HG02973 (cell line): Measurements from ENCODE around the gene JARID2.
"Not testable (repeated sequence)": the region's sequence is repeated elsewhere in the genome, so short reads cannot be mapped to it uniquely, and the experiment has no call there.

ENCODE experiments used
- ATAC-seq: cut with Tn5 transposase; IDR thresholded peaks from one replicate; pipeline ENCODE4 v1.9.1; 2021; ENCODE audit warnings: moderate library complexity; ENCODE audit not compliant: unreplicated experiment

Gene JARID2

DNA sequence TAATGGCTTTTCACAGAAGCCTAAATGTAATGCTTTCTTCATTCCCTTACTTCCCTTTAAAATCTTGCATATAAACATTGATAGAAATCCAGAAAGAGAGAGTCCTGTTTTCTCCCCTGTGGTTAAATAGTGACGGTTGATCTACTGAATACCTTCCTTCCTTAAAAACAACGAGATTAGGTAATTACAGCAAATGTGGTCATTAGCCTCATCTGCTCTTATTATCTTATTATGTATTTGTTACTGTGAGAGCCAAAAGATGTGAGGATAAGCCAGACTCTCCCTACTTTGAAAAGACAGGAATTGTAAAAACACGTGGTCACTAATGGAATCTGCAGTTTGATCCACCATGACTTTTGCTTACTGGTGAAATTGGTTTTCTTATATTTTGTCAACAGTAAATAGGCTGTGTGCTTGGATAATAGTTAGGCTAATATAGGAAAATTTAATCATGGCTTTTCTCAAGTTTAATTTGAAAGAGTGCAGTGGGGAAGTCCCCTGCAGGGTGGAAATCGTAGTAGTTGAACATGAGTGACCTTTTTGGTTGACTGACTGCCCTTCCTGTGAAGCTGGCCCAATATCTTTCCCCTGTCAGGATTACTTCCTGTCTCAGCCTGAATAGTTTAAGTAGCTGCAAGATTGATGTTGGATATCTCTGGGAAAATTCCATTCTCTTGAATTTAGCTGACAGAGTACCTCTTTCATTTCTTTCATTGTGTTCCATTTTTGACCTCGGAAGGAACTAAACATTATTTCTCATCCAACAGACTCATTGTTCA is 62.8 kb downstream of the JARID2 start:
- ATAC-seq = no peak

DNA sequence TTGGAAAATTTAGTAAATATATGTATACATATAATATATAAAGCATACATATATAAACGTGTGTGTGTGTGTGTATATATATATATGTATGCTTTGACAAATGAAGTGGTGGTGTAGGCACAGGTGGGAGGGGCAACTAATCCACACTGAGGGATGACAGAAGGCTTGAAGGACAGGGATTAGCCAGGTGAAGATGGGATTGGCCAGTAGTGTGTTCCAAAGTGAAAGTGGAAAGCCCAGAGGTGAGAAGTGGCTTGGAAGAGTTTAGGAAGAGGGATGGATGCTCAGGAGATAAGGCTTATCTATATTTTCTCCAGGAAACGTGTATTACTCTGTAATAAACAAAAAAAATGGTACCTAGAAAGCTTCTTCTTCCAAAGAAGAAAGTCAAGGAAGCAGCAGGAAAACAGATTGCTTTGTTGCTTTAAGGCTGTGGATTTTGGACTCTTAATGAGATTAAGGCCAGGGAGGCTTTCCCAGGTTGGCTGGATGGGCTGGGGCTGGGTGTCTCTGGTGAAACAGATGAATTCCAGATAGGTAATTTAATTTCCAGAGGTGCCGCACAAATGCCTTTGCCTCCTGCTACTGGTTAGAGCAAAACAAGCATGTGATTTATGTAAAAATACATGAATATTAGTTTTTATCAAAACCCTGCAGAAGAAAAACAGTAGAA is 63.9 kb downstream of the JARID2 start:
- ATAC-seq = no peak

DNA sequence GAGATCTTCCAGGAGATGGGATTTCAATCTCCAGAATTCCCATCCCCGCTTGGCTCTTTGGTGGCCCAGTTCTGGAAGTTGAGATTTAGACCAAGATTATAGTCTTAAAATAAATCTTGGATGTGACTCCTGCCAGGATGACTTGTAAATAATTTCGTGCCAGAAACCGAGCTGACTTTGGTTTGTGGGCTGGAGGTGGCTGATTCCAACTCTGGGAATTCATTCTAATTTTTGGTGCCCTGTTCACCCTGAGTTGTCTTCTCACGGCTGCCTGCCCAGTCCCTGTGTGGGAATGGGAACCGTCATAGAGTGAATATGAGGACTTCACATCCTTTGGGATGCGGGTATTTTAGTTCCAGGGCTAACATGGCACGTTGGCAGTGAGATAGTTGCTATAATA is 64.8 kb downstream of the JARID2 start:
- ATAC-seq = no peak

DNA sequence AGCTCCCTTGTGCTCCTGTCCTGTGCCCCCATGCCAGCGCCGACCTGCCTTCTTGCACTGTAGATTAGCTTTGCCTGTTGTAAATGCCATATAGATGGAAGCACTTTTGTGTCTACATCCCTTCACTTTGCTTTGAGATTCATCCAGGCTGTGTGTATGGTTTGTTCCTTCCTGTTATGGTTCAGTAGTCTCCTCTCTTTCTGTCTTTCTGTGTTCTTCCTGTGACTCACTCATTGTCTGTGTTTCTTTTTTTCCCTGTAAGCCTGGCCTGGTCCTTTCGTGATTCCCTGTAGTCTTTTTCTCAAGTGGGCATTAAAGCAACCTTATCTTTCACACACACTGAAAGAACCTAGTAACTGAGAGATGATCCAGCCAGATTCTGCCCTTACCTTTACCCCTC is 66.6 kb downstream of the JARID2 start:
- ATAC-seq = no peak

DNA sequence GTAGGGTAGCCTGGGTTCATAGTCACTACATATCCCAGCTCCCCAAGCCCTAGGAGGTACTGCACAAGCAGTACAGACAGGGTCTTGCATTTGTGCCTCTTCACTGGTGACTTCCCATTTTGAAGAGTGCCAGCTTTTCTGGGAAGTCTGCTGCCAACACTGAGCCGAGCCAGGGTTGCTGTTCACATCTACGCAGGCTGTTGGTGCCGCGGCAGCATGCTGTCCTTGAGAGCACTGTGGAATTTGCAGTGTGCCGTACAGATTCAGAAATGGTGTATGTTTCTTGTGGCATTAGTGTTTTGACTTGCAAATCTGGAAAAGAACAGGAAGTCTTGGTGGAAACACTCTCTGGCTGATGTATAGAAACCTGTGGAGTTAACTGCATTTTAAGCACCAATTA is 67.5 kb downstream of the JARID2 start:
- ATAC-seq = no peak

DNA sequence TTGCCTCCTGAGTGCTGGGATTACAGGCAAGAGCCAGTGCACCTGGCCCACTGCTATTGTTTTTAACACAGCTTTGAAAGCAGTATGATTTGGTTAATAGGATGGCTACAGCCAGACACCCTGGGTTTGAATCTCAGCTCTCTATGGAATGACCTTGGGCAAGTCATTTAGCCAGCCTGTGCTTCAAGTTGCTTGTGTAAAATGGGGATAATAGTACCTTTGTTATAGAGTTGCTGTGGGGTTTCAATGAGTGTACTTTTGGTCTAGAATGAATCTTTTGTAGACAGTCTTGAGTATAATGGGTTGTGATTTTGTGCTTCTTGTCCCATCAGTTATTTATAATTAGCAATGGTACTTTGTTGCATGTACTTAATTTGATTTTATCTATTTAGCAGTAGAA is 70.9 kb downstream of the JARID2 start:
- no peak for ATAC-seq

DNA sequence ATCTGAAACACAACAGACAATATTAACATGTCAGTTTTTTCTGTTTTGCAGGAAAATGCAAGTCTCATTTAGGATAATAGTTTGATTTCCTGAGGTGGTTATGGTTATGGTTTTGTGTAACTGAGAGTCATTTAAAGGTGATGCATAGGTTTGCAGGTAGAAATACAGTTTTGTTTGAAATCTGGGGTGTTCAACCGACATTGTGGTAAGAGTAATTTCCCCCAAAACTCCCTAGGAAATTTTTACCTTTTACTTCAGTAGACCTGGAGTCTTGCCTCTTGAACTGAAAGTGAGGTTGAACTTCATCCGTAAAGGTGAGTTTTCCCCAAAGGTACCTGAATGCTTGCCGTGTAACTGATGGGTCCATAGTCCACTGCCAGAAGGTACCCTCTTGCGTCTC is 71.4 kb downstream of the JARID2 start:
- no peak for ATAC-seq

DNA sequence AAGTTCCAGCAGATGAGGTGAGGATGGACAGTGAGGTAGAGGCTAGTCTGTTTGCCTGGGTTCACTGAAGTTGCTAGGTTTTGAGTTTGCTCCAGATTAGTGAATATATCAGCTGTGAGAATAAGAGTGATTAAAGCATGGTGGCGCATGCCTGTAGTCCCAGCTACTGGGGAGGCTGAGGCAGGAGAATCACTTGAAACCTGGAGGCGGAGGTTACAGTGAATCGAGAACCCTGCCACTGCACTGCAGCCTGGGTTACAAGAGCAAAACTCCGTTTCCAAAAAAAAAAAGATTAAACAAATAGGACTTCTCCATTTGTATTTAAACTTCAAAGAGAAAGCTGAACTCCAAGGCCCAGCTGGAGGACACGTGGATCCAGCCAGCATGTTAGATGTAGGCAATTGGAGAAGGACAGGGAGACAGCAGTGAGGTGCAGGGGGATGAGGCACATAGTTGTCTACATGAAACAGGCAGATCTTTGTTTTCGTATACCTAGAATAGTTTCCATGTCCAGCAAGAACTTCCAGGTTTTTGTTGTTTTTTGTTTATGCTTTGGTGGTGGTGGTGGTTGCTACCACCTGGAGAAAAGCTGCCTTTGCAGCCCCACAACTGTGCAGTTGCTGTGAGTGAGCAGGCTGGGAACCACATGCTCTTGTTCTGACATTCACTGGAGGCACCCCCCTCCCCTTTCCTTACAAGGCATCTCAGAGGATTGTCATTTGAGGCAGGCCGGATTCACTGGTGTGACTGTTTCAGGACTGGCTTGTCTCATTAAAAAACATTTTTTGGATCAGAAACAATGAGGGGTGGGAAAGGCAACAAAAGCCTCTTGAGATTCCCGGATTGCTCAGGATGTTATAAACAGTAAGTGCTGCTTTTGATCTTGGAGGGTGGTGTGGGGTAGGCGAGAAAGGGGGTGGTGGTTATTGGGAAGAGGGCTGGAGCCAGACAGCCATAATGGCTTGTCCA is 72.3 kb downstream of the JARID2 start:
- ATAC-seq = no peak

DNA sequence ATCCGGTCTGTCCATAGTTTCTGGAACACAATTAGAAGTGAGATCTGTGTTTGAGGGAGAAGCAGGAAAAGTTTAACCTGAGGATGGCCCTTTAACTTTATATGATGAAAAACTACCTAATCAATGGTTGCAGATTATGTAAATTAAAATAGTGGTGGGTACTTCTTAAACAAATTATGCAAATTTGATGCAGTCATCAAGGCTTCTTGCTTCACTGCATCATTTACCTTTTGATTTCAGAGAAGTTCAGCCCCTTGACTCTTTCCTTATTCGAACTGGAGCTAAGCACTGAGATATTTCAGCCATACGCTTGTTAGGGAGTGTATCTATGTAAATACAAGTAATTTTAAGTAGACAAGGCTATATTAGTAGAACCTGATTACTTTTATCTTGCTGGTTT is 73.8 kb downstream of the JARID2 start:
- ATAC-seq = no peak

DNA sequence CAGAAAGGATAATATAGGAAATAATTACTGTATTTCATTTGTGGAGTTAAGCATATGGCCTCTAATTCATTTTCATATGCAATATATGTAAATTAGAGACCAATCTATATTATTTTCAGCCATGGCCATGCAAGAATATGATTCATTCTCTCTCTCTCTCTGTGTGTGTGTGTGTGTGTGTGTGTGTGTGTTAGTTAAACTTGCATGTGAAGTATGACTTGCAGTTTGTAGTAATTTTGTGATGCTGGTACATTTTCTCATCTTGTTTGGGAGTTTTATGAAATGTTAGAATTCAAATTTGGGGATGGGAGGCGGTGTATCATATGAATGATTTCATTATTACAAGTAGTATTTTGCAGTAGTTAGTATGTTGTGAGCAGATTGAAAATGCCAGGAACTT is 74.8 kb downstream of the JARID2 start:
- ATAC-seq = no peak

DNA sequence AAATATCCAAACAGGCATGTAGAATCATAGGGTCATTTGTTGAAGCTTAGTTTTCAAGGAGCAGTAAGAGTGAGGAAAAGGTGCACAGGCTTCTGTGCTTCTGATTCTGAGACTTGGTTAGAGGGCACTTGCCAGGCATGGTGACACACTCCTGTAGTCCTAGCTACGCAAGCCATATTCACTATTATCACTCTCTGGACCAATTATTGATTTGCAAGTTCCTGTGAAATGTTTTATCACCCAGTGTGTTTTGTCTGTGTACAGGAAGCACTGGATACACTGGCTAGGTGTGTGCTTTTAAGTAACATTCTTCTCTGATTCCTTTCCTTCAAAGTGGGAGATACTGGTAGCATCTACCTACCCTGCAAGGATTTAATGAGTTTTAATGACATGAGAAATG is 76.3 kb downstream of the JARID2 start:
- no peak for ATAC-seq

DNA sequence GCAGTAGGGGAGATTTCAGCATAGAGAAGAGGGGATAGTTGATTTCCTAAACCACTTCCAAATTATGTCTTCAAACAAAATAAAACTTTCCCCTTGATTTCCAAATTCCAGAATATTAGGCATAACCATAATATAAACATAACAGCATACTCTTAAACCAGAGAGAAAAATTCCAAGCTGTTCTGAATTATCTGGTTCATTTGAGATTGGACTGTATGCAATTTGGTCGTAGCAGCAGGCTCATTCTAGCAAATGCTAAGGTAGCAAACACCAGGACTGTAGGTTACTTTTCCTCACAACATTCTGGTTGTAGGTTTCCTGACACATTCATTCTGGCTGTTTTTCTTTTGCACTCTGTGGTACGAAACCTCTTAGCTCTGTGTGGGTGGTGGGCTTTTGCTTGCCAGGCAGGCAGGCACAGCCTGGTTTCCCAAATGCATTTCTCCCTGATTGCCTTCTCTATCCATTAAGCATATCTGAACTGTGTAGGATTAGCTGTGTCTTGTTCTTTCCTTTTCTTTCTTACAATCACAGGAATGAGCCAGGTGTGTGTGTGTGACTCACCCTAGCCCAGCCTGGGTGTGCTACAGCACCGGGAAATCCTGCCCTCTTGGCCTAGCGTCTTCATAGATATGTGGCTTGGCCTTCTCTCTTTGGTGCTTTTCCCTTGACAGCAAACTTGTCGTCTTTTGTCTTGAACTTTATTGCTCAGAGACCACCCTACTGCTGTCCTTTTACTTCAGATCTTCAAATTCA is 77.1 kb downstream of the JARID2 start:
- ATAC-seq = no peak

DNA sequence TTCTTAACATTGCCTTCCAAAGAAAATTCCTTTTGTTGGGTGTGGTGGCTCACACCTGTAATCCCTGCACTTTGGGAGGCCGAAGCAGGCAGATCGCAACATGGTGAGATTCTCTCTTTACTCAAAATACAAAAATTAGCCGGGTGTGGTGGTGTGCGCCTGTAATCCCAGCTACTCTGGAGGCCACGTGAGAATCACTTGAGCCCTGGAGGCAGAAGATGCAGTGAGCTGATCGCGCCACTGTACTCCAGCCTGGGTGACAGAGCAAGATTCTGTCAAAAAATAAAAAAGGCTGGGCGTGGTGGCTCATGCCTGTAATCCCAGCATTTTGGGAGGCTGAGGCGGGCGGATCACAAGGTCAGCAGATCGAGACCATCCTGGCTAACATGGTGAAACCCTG is 77.7 kb downstream of the JARID2 start:
- not testable (repeated sequence) for ATAC-seq

DNA sequence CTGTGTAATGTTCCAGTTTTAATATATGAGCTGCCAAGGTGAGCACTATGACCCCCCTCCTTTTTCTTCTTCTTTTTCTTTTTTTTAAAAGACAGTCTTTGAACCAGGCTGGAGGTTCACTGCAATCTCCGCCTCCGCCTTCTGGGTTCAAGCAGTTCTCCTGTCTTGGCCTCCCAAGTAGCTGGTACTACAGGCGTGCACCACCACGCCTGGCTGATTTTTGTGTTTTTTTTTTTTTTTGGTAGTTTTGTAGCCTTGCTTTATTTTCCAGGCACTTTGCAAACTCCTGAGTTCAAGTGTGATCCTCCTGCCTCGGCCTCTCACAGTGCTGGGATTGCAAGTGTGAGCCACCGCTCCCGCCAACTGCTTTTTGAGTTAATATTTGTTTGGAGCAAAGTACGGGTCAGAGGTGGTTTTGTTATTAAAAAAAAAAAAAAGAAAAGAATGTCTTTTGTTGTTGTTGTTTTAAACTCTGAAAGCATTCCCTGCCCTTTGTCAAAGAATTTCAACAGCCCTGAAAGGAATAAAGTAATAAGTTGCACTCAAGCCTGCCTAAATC is 78.6 kb downstream of the JARID2 start:
- no peak for ATAC-seq

DNA sequence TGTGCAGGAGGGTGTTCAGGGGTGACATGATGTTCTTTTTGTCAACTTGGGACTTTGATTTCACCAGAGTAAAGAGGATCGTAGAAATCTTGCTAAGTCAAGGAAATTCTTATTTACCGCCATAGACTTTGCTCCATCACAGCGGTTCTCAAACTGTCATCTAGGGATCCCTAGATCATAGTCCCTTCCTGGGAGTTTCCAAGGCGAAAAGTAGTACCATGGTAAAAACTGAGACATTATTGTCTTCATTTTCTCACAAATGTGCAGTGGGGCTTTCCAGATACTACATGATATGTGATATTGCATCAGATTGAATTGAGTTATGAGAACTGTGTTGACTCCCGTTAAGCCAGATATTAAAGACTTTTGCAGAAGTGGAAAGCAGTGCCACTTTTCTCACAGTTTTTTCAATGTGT is 79.7 kb downstream of the JARID2 start:
- ATAC-seq = no peak

DNA sequence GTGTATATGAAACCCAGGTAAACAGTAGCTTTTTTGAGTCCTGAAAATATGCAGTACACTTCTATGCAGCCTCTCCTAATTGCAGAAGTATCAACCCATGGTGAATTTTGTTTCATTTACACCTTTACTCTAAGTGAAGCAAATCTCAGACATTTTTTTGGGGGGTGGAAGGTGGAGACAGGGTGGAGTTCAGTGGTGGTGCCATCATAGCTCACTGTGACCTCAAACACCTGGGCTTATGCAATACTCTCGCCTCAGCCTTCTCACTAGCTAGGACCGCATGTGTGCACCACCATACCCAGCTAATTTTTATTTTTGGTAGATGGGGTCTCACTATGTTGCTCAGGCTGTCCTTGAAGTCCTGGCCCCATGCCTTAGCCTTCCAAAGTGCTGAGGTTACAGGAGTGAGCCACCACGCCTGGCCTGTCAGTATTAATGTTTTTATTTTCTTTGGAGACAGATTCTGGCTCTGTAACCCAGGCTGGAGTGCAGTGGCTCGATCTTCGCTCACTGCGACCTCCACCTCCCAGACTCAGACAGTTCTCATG is 80.3 kb downstream of the JARID2 start:
- ATAC-seq = no peak

DNA sequence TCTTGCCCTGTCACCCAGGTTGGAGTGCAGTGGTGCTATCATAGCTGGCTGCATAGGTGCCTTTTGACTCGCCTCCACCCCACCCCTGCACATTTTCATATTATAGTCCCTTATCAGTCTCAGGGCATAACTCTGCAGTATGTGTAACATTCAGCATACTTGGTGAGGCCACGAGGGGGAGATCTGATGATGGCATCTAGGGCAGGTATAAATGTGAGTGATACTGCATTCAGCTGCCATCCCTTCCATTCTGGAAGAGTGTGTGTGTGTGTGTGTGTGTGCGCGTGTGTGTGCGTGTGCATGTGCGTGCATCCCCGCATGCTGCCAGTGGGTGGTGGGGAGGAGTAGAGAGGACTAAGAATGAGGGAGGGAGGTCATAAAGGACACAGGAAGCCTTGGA is 81.4 kb downstream of the JARID2 start:
- ATAC-seq = no peak

DNA sequence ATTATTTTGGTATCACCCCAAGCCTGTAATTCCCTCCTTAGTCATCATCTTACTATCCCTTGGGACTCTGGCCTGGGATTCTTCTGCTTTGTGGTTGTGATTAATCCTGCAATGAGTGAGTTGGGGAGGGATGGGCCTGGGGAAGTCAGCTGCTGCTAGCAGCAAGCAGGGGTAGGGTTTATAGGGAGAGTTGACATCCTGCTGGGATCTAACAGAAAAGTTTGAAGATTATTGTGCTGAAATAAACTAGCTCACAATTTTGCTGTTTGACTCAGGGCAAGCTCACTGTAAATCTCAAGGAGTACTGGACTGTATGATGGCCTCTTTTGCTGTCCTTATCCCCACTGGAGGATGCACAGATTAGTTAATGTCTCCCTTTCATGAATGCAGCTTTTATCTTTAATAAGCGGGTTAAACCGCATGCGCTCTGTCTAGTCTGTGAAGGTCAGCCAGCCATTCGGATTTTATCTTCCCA is 83.4 kb downstream of the JARID2 start:
- ATAC-seq = no peak

DNA sequence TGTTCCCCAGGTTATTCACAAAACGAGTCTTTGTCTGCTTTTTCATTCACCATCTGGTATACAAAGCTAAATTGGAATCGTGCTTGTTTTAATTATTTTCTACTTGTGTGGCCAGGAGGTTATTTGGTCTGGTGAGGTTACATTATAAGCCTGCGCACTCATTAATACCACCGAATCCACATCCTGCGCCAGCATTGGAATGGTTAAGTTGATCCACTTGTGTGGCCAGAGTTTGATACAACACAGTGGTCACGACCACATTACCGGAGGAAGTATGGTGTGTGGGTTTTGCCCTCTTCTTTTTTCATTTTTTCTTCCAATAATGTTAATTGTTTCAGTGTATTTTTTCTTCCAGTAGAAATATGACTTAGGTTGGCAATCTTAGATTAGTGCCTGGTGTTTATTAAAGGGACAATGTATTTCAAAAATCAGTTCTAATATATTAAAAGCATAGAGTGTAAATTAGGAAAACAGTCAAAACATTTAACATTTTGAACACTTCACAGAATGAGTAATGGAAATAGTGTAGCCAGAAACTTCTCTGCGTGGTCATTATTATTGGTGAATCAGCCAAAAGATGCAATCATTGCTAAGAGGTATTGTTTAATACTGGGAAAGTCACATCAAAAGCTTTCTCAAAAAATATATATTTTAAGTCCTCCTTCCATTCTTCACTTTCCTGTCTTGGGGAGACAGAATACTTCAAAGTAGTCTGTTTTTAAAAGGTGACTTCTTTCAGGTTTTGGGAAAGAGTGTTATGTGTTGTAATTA is 84.5 kb downstream of the JARID2 start:
- ATAC-seq = no peak
